K562 (cell line): ENCODE data around the gene IRGQ. TPM values are rescaled to one million over a fixed set of nuclear protein-coding genes. Genes with fewer than 3 reads are reported as not detected.

Experiments
- BHLHE40 ChIP-seq: IDR thresholded peaks from 2 replicates; pipeline ENCODE4 v1.6.1; 2011; ENCODE audit warnings: low read length, improper control_type of control experiment
- EP300 ChIP-seq: IDR thresholded peaks from 2 replicates; pipeline ENCODE4 v1.6.1; 2012; ENCODE audit warnings: low read length, improper control_type of control experiment
- PRPF4 ChIP-seq: fragments of 200-400 bp; formaldehyde crosslinking; IDR thresholded peaks from one replicate; pipeline ENCODE4 v1.6.1; 2017; ENCODE audit warnings: low read length, low read depth, mild to moderate bottlenecking; ENCODE audit not compliant: insufficient read depth, poor library complexity, severe bottlenecking
- ZBTB26 ChIP-seq: fragments of 450-650 bp; formaldehyde crosslinking; IDR thresholded peaks from 2 replicates; pipeline ENCODE4 v1.4.0; 2022; ENCODE audit warnings: missing genetic modification characterization
- polyA plus RNA-seq, 8 experiments: library from polyadenylated mRNA; depleted of rRNA in 4 of 8; stranded (reverse) in 5 of 8; unstranded in 3 of 8; fragments of >200 nt; fragmentation: Nextera tagmentation in 2 of 8; fragmentation: Illumina TruSeq in 1 of 8; extraction: Ambion mirVana in 2 of 8; extraction: Trizol in 1 of 8; gene quantifications; 2 replicates each; pipeline versions ENCODE4 v1.2.1 to v1.2.3, GENCODE V29; 2011 to 2014; ENCODE audit warnings: inconsistent platforms in 1 of 8, missing spikeins in 1 of 8
- total RNA-seq, 7 experiments: library from RNA; depleted of rRNA in 6 of 7; stranded (reverse); fragments of >200 nt in 6 of 7; fragmentation: Illumina TruSeq in 2 of 7; extraction: Trizol in 2 of 7; gene quantifications; 2 replicates each; pipeline versions ENCODE4 v1.2.1 to v1.2.3, GENCODE V29; 2011 to 2021; ENCODE audit warnings: low replicate concordance in 1 of 7
- TF ChIP-seq, protein P1 (sequence below): sonication (generic); formaldehyde crosslinking; IDR thresholded peaks from 2 replicates; pipeline ENCODE4 v1.8.0; 2022; ENCODE audit warnings: missing genetic modification reagents, mild to moderate bottlenecking, moderate library complexity, borderline replicate concordance

The IRGQ gene
- total and polyA plus RNA-seq, 9 of the 15 experiments (the other 6 are each of a cell fraction or from before 2014, with no cell fraction given), result 3.5 to 19.2 (median 7.9) TPM

- peak; percentile 49; the same call in 1 of the 2 replicates for TF ChIP-seq EP300
- no peak for TF ChIP-seq PRPF4
- TF ChIP-seq ZBTB26 (CRISPR knock-in tag), result no peak
- TF ChIP-seq BHLHE40, result no peak
- TF ChIP-seq, protein P1, sequence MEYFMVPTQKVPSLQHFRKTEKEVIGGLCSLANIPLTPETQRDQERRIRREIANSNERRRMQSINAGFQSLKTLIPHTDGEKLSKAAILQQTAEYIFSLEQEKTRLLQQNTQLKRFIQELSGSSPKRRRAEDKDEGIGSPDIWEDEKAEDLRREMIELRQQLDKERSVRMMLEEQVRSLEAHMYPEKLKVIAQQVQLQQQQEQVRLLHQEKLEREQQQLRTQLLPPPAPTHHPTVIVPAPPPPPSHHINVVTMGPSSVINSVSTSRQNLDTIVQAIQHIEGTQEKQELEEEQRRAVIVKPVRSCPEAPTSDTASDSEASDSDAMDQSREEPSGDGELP (CRISPR knock-in tag), result peak; percentile 22; the same call in 1 of the 2 replicates
Observed at GRCh38 chr19:43620061-43621001, 24.4 kb upstream of the IRGQ start (continued).
